Fibroblast of skin of back (primary cell): Measurements from ENCODE around the gene SRGAP3.
A peak's percentile ranks its signal among the peaks of the same experiment; 100 is the strongest.

Source experiments
- DNase-seq: peaks from one replicate; pipeline ENCODE4 v3.0.0-alpha.2; 2013

SRGAP3 gene

GRCh38 chr3:9223672-9224071, 25.8 kb downstream of the SRGAP3 start:
- no peak for DNase-seq

DNA sequence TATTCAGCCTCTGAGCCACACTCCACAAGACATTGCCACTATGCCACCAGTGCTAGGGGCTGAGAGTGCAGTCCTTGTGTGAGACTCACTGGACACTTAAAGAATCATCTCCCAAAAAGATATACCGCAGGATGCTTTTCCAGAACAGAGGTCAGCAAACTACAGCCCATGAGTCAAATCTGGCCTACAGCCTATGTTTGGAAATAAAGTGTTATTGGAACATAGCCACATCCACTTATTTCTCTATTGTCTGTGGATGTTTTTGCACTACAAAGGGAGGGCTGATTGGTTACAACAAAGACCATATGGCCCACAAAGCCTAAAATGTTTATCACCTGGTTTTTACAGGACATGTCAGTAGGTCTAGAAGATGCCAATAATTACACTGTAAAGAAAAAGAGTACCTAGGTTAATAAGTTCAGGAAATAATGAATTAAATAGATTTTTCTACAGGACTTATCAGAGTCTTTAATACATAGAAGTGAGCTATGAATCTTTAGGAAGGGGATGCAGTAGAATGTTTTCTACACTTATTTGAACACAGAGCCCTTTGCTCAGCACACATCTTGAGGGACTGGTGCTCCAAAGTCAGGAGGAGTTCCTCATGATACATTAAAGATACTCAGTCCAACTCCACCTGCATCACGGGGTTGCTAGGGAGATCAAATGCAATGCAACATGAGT, 26.3 kb downstream of the SRGAP3 start:
- DNase-seq, result no peak

DNA sequence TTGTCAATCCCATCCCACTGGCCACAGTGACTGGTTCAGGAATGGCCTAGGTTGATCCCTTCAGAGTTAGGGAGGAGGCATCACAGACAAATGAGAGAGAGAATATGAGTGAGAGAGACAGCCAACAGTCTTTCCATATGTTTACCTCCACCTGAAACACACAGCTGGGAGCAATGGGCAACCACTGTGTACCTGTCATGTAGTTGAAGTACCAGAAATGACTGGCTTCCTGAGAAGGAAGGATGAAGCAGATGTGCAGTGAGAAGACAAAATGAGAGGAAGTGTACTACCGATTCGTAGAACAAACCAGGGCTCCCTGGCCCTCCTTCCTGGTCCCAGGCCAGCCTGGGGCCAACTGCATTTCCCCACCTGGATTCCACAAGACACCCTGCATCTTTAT, 27.4 kb downstream of the SRGAP3 start:
- DNase-seq, result no peak

DNA sequence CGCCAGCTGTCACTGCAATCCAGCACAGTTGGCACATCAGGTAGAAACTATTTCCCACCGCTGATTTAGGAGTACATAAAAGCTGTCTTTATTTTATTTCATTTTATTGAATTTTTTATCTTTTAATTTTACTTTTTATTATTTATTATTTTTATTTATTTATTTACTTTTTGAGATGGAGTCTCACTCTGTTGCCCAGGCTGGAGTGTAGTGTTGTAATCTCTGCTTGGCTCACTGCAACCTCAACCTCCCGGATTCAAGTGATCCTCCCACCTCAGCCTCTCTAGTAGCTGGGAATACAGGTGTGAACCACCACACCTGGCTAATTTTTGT, 31.0 kb downstream of the SRGAP3 start:
- DNase-seq, result no peak

DNA sequence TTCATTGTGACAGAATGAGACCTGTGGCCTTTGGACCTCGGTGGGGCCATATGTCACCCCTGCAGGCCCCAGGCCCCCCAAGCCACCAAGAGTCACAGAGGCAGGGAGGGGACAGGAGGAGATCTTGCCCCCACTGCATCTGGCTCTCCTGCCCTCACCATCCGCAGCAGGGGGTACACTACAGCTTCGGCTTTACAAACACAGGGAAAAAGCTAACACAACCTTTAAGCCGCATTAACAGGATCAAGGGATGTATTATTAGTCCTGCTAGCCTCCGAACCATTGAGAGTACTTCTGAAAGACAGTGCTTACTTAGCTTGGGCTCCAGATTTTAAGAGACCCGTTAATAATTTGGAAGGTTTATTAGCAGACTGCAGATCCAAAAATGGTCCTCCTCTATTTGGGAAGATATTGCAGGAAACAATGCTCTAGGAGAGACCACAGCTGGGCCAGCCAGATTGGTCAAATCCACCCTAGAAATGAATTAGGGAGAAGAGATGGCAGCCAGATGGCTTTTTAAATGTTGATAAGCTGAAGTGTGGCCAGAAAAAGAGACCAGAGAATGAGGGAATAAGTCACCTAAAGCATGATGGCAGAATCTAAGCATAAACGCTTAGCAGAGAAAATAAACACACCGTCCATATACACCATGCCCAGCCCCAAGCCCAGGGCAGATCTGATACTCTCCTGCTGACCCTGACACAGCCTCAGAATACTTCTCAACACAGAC, 31.5 kb downstream of the SRGAP3 start:
- no peak for DNase-seq

GRCh38 chr3:9216736-9217135, 32.7 kb downstream of the SRGAP3 start:
- DNase-seq, result peak; percentile 16

DNA sequence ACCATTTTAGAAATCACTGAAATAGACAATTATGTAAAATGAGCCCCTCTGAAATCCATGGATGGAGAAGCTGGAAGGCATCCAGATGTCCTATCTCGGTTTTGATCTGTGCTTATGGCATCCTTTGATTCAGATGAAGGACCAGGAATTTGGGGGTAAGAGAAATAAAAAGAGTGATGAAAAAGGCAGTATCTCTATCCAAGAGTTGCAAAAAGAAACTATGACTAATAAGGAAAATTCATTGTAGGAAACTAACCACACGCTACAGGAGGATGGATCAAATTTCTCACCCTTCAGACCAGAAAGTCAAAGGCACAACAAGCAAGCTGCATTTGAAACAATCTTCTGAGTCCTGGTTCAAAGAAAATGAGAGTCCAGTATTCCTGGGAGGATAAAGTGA, 34.8 kb downstream of the SRGAP3 start:
- DNase-seq, result peak; percentile 59

GRCh38 chr3:9214185-9214584, 35.3 kb downstream of the SRGAP3 start:
- no peak for DNase-seq

- no peak for DNase-seq
These were observed 36.3 kb downstream of the SRGAP3 start for GRCh38 chr3:9213019-9213634.

GRCh38 chr3:9211155-9211950, 38.1 kb downstream of the SRGAP3 start:
- peak; percentile 87 for DNase-seq

DNA sequence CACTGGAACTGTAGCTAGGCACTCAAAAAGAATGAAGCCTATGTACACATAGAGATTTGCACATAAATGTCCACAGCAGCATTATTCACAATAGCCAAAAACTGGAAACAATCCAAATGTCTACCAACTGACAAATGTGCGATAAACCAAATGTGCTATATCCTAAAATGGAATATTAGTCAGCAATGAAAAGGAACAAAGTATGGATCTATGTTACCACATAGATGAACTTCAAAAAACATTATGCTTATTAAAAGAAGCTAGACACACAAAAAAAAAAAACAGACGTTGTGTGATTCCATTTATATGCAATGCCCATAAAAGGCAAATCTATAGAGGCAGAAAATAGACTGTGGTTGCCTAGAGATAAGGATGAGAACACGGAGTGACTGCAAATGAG, 39.7 kb downstream of the SRGAP3 start:
- no peak for DNase-seq

GRCh38 chr3:9208605-9209152, 40.8 kb downstream of the SRGAP3 start:
- DNase-seq, result no peak

DNA sequence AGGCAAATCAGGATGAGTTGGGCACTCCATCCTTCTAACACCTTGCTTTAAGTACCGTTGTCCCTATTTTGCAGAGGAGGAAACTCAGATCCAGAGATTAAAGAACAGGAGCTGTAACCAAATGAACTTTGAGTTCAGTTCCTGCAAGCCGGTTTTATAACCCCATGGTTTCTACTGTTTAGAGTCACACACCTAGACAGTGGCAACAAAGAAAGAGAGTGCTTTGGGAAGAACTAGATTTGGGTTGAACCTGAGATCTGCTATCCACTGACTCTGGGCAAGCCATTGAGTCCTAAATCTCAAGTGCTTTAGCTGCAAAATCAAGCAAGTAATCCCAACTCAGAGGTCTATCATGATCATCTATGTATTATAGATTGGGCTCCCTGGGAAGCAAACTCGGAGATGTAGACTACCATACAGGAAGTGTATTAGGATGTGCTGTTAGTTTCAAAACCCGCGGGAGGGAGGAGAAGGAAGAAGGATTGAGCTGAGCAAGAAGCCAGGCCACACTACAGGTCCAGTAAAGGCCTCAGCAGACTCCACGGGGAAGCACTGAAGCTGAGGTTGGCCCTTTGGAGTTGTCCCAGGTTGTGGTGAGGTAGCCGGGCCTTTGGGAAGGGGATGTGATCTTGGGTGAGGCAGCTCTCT, 42.2 kb downstream of the SRGAP3 start:
- no peak for DNase-seq

DNA sequence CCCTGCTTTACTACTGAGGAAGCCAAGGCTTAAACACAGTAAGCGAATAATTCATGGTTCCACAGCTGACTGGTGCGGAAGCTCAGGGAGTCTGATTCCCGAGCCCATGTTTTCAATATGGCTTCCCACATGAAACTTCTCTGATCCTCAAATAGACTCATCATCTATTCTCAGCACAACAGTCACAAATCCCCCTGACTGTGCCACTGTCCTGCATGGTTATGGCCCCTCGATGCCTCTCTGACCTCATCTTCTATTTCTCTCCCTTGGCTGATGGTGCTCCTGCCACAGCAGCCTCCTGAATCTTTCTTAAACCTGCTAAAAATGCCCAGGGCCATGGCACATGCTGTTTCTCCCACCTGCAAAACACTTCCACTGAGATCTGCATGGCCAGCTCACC, 43.2 kb downstream of the SRGAP3 start:
- no peak for DNase-seq

DNA sequence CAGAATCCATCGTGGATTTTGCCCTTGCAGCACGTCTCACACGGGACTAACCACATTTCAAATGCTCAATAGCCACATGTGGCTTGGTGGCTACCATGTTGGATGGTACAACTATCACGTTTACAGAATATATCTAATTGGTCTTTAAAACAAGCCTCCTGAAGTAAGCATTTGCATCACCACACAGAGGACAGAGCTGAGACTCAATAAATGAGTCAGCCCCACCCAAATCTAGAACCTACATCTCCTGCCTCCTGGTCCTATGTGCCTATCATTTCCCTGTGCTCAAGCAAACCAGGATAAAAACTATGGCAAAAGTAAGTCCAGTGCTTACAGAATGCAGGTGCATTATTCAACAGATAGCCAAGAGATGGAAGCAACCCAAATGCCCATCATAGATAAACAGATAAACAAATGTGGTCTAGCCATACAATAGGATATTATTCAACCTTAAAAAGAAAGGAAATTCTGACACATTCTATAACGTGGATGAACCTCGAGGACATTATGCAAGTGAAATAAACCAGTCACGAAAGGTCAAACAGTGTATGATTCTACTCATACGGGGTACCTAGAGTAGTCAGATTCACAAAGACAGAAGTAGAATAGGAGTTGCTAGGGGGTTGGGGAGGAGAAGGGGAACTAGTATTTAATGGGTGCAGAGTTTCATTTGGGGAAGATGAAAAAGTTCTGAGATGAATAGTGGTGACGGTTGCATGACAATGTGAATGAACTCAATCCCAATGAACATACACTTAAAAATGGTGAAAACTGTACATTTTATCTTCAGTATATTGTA, 43.9 kb downstream of the SRGAP3 start:
- DNase-seq, result no peak

GRCh38 chr3:9204253-9204992, 45.0 kb downstream of the SRGAP3 start:
- DNase-seq, result no peak

DNA sequence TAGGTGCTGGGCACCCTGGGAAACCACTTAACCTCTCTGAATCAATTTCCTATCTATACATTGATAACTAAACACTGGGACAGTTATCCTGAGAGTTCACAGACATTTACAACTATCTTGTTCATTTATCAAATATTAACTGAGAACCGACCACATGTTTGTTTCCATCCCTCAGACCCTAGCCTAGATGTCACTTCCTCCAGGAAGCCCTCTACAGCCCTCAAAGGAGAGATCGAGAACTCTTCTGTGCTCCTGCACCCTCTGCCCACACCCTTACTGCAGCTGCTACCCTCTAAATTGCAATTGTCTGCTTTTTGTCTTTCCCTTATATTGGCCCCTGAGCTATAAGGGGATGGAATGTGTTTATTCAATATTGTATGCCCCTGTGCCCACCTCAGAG, 46.1 kb downstream of the SRGAP3 start:
- no peak for DNase-seq

DNA sequence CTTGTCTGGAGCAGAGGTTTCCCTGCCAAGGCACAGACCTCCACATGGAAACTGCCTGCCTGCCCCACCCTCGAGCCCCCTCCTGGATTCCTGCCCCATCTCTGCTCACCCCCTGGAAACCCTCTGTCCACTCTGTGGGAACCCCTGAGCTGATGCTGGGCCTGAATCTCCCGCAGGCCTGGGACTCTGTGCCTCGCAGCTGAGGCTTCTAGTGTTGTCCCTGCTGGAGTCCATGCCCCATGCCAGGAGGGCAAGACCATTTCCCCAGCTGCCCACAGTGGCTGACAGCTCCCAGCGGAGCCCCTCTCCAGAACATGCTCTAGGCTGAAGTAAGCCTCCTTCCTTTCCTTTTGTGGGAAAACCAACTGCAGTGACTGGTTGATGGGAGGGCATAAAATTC, 46.9 kb downstream of the SRGAP3 start:
- DNase-seq, result no peak

- no peak for DNase-seq
These were observed 47.5 kb downstream of the SRGAP3 start for GRCh38 chr3:9201955-9202354.

DNA sequence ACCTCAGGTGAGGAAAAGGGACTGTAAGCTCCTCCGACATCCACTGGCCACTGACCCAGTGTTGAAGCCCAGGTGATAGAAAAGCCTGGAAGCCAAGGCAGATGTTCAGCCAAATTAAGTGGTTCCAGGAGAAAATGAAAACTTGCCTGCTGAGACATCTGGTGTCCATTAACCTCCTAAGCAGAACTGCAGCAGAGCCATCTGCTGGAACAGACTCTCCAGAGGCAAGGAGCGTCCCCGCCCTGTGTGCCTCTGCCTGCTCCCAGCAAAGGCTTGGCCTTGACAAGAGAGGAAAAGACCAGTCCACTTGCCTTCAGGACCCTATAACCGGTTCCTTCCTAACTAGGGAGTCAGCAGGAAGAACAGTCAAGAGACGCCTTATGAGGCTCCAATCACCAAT, 48.2 kb downstream of the SRGAP3 start:
- DNase-seq, result peak; percentile 18

DNA sequence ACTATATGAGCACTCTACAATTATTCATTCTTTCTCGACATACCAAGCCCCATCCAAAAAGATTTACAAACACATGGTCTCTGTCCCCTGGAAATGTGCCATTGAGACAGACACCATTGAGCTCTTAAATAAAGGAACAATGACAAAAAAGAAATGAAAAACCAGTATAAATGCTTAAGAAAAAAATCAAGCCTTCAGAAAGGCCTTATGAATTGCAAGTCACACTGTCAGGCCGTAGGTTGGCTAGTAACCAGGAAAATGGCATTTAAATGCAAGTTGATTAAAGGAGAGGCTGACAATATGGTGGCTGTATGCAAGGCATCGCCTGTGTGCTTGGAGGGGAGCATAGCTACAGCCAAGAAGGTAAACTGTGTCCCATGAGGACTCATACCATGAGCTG, 49.7 kb downstream of the SRGAP3 start:
- no peak for DNase-seq
